GM18502 (cell line): Measurements from ENCODE around the gene CREM.
"Not testable (repeated sequence)": the region's sequence is repeated elsewhere in the genome, so short reads cannot be mapped to it uniquely, and the experiment has no call there.

Source experiments
- ATAC-seq: cut with Tn5 transposase; IDR thresholded peaks from one replicate; pipeline ENCODE4 v1.9.1; 2021; ENCODE audit warnings: mild to moderate bottlenecking; ENCODE audit not compliant: unreplicated experiment, poor library complexity

Gene CREM

DNA sequence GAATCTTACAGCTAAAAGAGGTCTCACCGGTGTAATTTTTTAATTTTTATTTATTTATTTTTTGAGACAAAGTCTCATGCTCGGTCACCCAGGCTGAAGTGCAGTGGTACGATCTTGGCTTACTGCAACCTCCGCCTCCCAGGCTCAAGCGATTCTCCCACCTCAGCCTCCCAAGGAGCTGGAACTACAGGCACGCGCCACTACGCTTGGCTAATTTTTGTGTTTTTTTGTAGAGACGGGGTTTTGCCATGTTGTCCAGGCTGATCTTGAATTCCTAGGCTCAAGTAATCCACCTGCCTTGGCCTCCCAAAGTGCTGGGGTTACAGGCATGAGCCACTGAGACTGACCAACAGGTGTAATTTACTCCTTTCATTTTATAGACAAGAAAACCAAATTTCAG, 90.3 kb downstream of the CREM start:
- ATAC-seq = not testable (repeated sequence)

DNA sequence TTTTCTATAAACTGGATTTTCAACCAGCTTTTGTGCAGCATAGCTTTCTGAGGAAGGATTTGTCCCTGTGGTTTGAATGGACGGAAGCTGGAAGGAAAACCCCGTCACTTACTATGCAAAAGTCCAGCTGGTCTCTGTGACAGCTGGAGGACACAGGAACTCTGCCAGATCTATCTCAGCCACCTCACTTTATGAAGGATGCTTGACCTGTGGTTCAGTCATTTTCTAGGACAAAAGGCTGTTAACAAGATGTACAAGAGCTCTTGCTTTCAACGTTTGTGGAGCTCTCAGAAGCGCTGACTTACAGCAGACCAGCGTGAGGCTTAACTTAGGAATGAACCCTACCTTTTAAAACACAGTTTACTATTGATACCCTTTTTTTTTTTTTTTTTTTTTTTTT, 90.8 kb downstream of the CREM start:
- no peak for ATAC-seq

DNA sequence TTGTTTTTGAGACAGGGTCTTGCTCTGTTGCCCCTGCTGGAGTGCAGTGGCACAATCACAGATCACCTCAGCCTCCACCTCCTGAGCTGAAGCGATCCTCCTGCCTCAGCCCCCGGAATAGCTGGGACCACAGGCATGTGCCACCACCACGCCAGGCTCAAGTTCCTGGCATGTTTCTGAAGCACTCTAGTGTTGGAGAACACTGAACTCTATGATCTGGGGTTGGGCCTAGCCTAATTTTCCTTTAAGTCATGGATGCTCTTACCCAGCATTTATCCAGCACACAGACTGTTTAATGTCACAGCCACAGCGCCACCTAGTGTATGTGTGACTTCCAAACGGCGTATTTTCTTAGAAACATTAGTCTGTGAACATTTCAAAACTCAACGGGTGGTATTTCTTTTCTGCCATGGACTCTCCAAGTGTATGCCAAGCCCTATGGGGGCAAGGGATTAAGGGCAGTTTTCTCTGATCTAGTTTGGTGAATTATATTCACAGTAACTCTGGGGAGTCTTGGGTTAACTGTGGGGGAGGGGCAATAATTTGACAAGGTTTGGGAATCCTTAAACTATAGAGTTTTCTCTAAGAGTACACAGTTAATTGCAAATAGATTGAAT, 91.8 kb downstream of the CREM start:
- peak; percentile 76 for ATAC-seq

DNA sequence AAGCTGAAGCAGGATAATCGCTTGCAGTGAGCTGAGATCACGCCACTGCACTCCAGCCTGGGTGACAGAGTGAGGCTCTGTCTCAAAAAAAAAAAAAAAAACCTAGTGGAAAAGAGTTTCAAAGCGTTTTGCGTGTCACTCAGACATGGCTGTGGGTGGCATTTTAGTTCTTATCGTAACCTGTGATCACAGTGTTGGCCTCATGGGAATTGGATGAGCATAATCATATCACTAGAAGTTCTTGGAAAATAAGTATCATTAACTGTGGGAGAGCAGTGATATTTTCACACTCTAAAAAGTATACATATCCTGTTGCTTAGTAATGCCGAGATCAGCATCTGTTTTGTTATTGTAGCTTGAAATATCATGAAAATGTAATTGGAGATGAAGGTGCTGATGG, 92.6 kb downstream of the CREM start:
- ATAC-seq = no peak

DNA sequence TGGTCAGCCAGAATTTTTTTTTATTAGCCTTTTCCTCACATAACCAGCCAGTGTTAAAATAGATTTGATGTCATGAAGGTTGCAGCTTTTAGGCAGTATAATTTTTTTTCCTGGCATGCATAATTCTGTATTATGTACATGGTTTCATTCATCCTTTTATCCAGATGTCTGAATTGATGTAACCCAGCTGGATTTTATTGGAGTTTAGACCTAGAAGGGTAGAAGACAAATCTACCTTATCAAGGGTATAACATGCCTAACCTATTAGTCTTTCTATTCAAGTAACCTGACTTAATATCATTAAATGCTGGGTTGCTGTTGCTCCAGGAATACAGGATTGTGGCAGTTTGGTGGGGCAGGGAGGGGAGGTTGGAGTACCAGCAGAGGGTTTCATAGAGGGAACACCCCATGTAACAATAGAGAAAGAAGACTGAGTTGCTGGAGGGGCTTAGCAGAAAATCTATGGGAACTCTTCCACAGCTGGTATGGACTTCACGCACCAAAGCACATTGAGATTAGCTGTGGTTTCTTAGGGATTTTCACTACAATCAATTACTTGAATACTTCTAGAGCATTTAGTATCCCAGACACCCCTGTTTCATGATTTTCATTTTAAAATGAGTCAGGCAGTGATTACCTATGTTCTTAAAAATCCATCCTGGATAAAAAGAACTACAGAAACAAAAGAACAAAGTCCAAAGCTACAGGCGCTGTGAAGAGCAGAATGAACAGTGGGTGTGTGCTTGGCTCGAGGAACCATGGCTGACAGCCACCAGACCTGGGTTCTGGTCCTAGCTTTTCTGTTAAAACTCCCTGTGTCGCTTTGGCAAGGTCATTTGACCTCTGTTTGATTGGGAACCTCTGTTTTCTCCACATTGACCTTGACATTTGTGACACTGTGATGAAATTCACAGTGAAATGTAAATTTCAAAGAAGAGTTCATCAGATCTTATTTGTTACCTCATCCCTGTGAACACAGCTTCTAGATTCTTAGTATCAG, 93.5 kb downstream of the CREM start:
- no peak for ATAC-seq

DNA sequence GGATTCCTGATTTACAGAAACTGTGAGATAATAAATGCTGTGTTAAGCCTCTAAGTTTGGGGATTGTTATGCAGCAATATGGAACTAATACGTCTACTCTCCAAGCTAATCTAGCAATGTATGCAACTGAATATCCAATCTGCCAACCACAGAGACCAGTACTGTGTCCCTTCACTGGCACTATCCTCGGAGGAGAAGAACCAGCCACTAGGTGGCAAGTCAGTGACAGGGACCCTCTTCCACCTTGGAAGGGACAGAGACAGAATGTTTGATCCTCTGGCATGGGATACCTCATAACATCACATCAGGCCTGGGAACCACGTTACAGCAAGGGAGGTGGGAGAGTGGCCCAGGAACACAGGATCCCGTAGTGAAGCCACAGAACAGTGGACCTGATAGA, 96.4 kb downstream of the CREM start:
- ATAC-seq = no peak

DNA sequence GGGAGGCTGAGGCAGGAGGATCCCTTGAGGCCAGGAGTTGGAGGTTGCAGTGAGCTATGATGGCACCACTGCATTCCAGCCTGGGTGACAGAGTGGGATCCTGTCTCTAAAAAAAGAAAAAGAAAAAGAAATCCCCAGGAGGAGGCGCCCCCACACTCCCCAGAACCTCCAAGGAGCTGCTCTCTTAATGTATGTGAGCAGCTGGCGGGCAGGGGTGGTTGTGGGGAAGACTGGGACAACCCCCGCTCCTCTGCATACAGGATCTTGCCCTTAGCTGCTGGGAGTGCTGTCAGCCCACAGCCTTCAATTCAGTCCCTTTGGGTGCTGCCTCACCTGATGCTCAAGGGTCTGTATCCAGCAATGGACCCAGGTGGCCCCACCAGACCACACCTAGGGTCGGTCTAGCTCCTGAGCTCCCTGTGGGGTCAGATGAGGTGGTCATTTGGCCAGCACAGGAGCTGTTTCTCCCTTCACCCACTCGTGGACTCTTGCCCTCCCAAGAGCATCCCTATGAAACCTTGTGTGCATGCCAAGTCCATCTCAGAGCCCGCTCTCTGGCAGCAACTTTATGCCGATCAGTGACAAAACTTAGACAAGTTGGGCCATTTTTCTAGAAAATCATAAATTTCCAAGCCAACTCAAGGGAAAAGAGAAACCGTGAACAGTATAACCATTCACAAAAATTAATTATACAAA, 97.5 kb downstream of the CREM start:
- ATAC-seq = no peak

DNA sequence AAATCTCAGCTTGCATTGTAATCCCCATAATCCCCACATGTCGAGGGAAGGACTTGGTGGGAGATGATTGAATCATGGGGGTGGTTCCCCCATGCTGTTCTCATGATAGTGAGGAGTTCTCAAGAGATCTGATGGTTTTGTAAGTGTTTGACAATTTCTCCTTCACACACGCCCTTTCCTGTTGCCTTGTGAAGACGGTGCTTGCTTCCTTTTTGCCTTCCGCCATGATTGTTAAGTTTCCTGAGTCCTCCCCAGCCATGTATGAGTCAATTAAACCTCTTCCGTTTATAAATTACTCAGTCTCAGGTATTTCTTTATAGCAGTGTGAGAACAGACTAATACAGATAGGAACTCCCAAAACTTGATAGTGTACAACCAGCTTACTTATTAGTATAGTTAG, 98.6 kb downstream of the CREM start:
- ATAC-seq = no peak

DNA sequence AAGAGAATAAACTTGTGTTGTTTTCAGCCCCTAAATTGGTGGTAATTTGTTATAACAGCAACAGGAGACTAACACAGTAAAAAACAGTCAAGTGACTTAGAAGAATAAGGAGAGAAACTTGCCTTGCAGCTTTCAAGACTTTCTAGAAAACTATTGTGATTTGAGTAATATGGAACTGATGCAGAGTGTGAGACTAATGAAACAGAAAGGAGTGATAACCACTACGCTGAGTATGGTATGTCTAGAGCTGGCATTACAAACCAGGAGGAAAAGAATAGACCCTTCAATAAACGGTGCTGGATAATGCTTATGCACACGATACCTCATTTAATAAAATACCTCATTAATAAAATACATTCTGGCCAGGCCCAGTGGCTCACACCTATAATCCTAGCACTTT, 99.9 kb downstream of the CREM start:
- ATAC-seq = no peak

DNA sequence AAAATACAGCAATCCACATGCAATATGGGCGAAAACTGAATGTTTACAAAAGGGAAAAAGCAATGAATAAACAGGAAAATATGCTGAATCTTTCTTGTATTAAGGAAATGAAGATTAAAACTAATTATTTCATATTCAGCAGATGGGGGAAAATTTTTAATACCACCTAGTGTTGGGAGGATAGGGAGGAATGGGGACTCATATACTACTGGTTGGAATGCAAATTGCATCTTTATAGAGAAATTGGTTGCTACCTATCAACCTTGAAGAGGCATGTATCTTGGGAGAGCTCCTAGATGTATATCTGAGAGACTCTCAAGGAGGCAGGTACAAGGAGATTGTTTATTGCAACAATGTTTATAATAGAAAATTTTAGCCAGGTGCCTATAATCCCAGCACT, 101.4 kb downstream of the CREM start:
- ATAC-seq = no peak

DNA sequence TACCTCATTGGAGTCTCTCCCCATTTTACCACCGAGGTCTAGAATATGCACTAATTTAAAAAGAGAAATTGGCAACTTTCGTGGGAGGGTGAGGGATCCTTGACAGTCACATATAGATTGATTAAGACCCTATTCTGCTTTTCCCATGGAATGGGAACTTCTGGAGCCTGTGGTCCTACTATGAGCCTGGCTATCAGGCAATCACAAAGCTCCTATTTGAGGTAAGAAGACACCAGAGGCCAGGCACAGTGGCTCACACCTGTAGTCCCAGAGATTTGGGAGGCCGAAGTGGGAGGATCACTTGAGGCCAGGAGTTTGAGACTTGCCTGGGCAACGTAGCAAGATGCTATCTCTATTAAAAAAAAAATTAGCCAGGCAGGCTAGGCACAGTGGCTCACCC, 105.0 kb downstream of the CREM start:
- ATAC-seq = no peak

DNA sequence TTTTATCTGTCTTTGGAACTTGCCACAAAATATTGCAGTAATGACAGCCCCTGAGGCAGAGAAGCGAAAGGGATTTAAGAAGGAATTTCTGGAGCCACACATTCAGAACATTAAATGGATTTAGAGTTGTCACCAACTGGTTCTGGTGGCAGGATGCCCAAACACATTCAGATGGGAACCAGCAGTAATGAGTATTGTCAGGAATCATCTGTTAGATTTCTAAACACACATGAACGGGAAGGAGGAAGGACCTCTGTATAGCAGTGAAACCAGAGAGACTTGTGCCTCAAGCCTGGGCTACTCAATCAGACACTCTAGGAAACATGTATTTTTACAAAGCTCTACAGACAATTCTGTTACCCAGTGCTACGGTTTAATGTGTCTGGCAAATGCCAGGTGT, 105.9 kb downstream of the CREM start:
- no peak for ATAC-seq

DNA sequence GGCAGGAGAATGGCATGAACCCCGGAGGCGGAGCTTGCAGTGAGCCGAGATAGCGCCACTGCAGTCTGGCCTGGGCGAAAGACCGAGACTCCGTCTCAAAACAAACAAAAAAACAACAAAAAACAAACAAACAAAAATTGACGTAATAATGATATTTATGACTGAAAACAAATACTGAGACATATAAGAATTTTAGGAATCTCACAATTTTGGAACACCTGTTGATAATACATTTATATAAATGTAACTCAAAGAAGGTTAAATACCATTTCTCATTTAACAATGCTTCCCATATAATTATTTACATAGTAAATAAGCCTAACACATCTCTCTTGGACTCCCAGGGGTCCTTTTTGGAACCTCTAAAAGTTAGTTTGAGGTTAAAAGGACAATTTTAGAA, 107.4 kb downstream of the CREM start:
- ATAC-seq = no peak

DNA sequence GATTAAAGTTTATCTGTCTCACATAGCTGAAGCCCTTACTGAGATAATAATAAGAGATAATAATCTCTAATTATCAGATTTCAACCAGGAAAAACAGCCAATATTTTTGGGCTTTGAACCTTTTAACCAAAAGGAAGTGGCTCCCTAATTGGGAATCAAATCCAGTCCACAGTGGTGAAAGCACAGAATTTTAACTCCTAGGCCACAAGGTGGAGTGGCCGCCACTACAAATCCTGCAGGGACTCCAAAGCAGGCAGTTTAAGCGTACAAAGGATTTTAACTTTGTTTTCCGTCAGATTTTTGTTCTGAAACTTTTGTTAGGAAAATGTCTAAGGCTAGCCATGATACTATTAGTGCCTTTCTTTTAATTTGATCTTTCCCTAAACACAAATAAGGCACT, 110.1 kb downstream of the CREM start:
- ATAC-seq = no peak

DNA sequence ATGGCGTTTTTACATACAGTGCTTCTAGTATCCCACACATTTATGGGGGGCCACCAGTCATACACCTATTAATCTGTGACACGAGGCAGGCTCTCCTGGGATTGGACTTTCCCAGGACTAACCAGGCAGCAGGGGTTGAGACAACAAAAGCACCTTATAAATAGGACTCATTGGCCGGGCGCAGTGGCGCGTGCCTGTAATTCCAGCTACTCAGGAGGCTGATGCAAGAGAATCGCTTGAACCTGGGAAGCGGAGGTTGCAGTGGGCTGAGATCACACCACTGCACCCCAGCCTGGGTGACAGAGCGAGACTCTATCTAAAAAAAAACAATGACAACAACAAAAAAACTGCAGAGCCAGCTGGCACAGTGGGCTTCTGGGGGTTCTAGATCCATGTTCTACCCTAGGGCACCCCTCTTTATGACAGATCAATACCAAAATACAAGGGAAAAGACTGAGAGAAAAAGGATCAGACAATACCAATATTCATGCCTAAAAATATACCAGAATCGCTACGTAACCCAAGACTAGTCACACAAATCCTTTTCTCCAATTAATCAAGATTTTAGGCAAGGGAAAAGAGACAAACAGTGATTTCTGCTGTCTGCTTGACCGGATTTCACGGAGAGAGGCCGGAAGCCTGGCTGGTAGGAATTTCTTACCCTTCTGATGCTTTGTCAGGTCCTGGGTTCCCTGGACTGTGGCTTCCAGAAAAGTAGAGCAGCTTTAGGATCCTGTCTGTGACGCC, 111.3 kb downstream of the CREM start:
- ATAC-seq = no peak

DNA sequence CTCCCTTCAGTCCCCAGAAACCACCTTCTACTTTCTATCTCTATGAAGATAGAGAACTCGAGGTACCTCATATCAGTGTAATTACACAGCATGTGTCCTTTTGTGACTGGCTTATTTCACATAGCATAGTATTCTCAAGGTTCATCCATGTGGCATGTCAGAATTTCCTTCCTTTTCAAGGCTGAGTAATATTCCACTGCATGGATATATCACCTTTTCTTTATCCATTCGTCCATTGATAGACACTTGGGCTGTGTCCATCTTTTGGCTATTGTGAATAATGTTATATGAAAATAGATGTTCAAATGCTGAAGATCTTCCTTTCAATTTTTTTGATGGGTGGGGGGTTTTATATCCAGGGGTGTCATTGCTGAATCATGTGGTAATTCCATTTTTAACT, 117.9 kb downstream of the CREM start:
- no peak for ATAC-seq

DNA sequence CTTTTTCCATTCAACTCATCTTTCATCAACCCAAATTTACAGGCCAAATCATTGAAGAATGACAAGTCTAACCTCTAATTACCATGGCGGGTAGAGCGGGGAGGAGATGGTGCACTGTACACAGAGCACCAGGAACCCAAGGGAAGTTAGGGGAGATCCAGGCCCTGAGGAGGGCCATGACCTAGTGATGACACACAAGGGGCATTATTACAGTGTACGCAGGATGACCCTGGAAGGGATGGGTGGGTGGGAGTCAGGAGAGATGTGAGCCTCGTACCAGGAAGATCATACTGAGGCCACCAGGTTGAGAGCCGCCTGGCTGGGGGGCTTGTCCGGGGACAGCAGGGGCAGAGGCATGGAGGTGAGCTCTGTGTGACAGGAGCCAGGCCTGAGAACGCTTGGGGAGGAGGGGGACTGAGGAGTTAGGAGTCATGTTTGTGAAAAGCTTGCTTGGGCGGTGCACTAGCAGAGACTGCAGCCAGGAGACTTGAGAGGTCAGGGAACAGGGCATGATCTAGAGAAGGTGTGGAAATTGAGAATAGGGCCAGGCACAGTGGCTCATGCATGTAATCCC, 120.2 kb downstream of the CREM start:
- ATAC-seq = no peak

DNA sequence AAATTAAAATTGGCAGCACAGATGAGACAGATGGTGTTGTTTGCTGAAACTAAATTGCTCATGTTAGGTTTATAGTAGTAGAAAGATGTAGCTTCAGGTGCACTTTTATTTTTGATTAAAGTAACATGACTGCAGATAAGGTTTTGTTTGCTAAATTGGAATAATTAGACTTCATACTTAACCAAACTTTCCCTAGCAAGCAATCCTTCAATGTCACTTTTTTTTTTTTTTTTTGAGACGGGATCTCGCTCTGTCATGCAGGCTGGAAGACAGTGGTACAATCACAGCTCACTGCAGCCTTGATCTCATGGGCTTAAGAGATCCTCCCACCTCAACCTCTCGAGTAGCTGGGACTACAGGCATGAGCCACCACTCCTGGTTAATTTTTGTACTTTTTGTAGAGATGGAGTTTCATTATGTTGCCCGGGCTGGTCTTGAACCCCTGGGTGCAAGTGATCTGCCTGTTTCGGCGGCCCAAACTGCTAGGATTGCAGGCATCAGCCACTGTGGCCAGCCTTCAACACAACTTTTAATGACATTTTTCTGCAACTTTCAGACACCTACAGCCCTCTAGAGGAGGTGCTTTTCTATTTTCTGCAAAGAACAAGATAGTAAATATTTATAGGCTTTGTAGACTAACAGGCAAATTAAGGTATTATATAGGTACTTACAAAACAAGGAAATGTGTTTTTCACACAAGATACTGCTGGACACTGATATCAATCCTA, 124.9 kb downstream of the CREM start:
- no peak for ATAC-seq
